ENCODE measurements around the gene ATXN1. TPM values are rescaled to one million over a fixed set of nuclear protein-coding genes. Genes with fewer than 3 reads are reported as not detected.
"Not testable (repeated sequence)": the region's sequence is repeated elsewhere in the genome, so short reads cannot be mapped to it uniquely, and the experiment has no call there.

Gene ATXN1
- total and polyA plus RNA-seq, 2 of the 13 experiments (the other 11 are each of a cell fraction or from before 2014, with no cell fraction given) = 20.7 to 39.5 TPM

GRCh38 chr6:16540383-16540782, 220.9 kb downstream of the ATXN1 start:
- intact Hi-C loops (cut with micrococcal nuclease; ENCODE audit: unreplicated experiment); in situ Hi-C loops (cut with HindIII; ENCODE audit: extremely low pct_ligation_motif_present, low pct_unique_long_range_greater_than_20kb); H3K36me3 ChIP-seq (replicated peaks in 1 of 2; ENCODE audit: control insufficient read depth in 1 of 2, insufficient read depth in 2 of 2, low read length in 2 of 2); DNase-seq (ENCODE audit: low spot score); ATAC-seq; H3K4me2 ChIP-seq (ENCODE audit: low read depth, low read length); CTCF ChIA-PET (ENCODE audit: low intra/inter-chr PET ratio, low total read pairs); H2AFZ ChIP-seq (ENCODE audit: low read length); BruUV-seq (replicated peaks); H3K9ac ChIP-seq (ENCODE audit: insufficient read depth, low read depth, low read length); H4K20me1 ChIP-seq (ENCODE audit: insufficient read depth, low read length); POLR2A ChIA-PET; H3K79me2 ChIP-seq (ENCODE audit: insufficient read depth, low read length); H3K9me3 ChIP-seq (ENCODE audit: low read length); FAIRE-seq; H3K27ac ChIP-seq (ENCODE audit: extremely low read length, insufficient read depth, low read length); H3K27me3 ChIP-seq (ENCODE audit: control insufficient read depth in 1 of 2, insufficient read depth in 2 of 2, low read length in 2 of 2); H3K4me3 ChIP-seq (replicated peaks in 1 of 3; ENCODE audit: insufficient read depth in 1 of 3, low read depth in 2 of 3, low read length in 3 of 3); TF ChIP-seq FOXP1 (IDR thresholded peaks at IDR 0.05): not testable (repeated sequence)
- peaks cover 26% of the 10 kb centered on the region for H3K4me1 ChIP-seq (ENCODE audit: insufficient read depth, low read length)
- 96% methylated on average over 3 of the region's 4 CpGs for WGBS (ENCODE audit: low lambda C conversion rate)
- peak; percentile 88; the same call in 1 of the 2 replicates for TF ChIP-seq KDM1A (CRISPR knock-in tag; IDR thresholded peaks at IDR 0.05)
- TF ChIP-seq GATAD2A (CRISPR knock-in tag; IDR thresholded peaks at IDR 0.05) = peak; percentile 43; the same call in 1 of the 2 replicates
- TF ChIP-seq FOXP1 (CRISPR knock-in tag; IDR thresholded peaks at IDR 0.05) = peak; percentile 67
- TF ChIP-seq RCOR2 (CRISPR knock-in tag; IDR thresholded peaks at IDR 0.05) = 0 out of 2 replicates have a peak, but pooled peaks have one; percentile 61
- TF ChIP-seq ZGPAT (CRISPR knock-in tag; IDR thresholded peaks at IDR 0.05) = 0 out of 2 replicates have a peak, but pooled peaks have one; percentile 9
- TF ChIP-seq HDAC2 (CRISPR knock-in tag; IDR thresholded peaks at IDR 0.05) = 0 out of 2 replicates have a peak, but pooled peaks have one; percentile 28
- peak; percentile 59; the same call in 1 of the 2 replicates for TF ChIP-seq ZMYM3 (CRISPR knock-in tag; IDR thresholded peaks at IDR 0.05)
- peak; percentile 92 for TF ChIP-seq ZNF629 (CRISPR knock-in tag; conservative IDR thresholded peaks at IDR 0.05)
- TF ChIP-seq FOXA3 (CRISPR knock-in tag; IDR thresholded peaks at IDR 0.05) = peak; percentile 28; the same call in 1 of the 2 replicates
